Activated CD8-positive, alpha-beta memory T cell treated with anti-CD3 and anti-CD28 coated beads, Interleukin-2, amount 50 U/mL, for 1 hour (primary cell): ENCODE data around the gene SIGLEC8.

Experiments
- DNase-seq: peaks from one replicate; pipeline ENCODE4 v3.0.0-alpha.2; 2020; ENCODE audit errors: extremely low read depth

SIGLEC8 gene

GRCh38 chr19:51402117-51402516 is 56.1 kb downstream of the SIGLEC8 start:
- DNase-seq, result no peak
